ENCODE data around the gene PHEX. TPM values are rescaled to one million over a fixed set of nuclear protein-coding genes. Genes with fewer than 3 reads are reported as not detected.

The PHEX gene
- polyA plus RNA-seq, 1 donor (not counting 4 experiments of a cell fraction or from before 2014, with no cell fraction given), result 0.80 TPM

- H3K4me3 ChIP-seq (ENCODE audit: control insufficient read depth in 2 of 3, extremely low read depth in 1 of 3, insufficient read depth in 2 of 3, low read depth in 1 of 3, low read length in 3 of 3), result no peak overlapping the region
- no peaks in the 10 kb centered on the region for H3K9me1 ChIP-seq (ENCODE audit: control insufficient read depth, extremely low read depth, insufficient read depth, low read length)
- DNase-seq (ENCODE audit: low read depth, low spot score) (no peak), FAIRE-seq (no peak)
- no peaks in the 10 kb centered on the region for H3K79me2 ChIP-seq (ENCODE audit: control insufficient read depth, insufficient read depth, low read length)
- TF ChIP-seq EZH2 (IDR thresholded peaks at IDR 0.05; ENCODE audit: low read length) (no peak), CTCF (optimal IDR thresholded peaks at IDR 0.05 in 1 of 3, IDR thresholded peaks at IDR 0.05 in 1 of 3, conservative IDR thresholded peaks at IDR 0.05 in 1 of 3; ENCODE audit: extremely low read depth in 1 of 3, insufficient read depth in 2 of 3, low read length in 3 of 3) (no peak)
- no peaks in the 10 kb centered on the region for H3K9me3 ChIP-seq (ENCODE audit: control insufficient read depth, low read depth, low read length)
- no peaks in the 10 kb centered on the region for H3K27me3 ChIP-seq (ENCODE audit: control insufficient read depth, extremely low read depth, insufficient read depth, low read length)
- H3K9ac ChIP-seq (ENCODE audit: control insufficient read depth, extremely low read depth, insufficient read depth, low read length), result no peak overlapping the region
- H3K4me2 ChIP-seq (ENCODE audit: control insufficient read depth, extremely low read depth, insufficient read depth, low read depth, low read length), result no peak overlapping the region
- no peaks in the 10 kb centered on the region for H3K36me3 ChIP-seq (ENCODE audit: control insufficient read depth in 2 of 2, extremely low read depth in 1 of 2, insufficient read depth in 2 of 2, low read length in 2 of 2)
- no peaks in the 10 kb centered on the region for H3K4me1 ChIP-seq (ENCODE audit: control insufficient read depth, extremely low read depth, insufficient read depth, low read length)
- dilution Hi-C loops (cut with MboI; ENCODE audit: extremely low pct_ligation_motif_present, low sequenced_read_pairs), result no loop called here
- H3K27ac ChIP-seq (ENCODE audit: control insufficient read depth, insufficient read depth, low read length), result no peak overlapping the region
- no peak overlapping the region for H2AFZ ChIP-seq (ENCODE audit: control insufficient read depth, low read length)
- H4K20me1 ChIP-seq (ENCODE audit: control insufficient read depth, extremely low read depth, insufficient read depth, low read length), result no peaks in the 10 kb centered on the region
These were observed 118.2 kb downstream of the PHEX start for GRCh38 chrX:22150371-22150770.

GRCh38 chrX:22155126-22155525, 123.0 kb downstream of the PHEX start:
- Histone ChIP-seq H3K27me3 (ENCODE audit: control insufficient read depth, extremely low read depth, insufficient read depth, low read length) (no peaks in the 10 kb centered on the region), H3K9me1 (ENCODE audit: control insufficient read depth, extremely low read depth, insufficient read depth, low read length) (no peaks in the 10 kb centered on the region), H3K9me3 (ENCODE audit: control insufficient read depth, low read depth, low read length) (no peaks in the 10 kb centered on the region), H3K79me2 (ENCODE audit: control insufficient read depth, insufficient read depth, low read length) (no peaks in the 10 kb centered on the region), H3K4me3 (ENCODE audit: control insufficient read depth in 2 of 3, extremely low read depth in 1 of 3, insufficient read depth in 2 of 3, low read depth in 1 of 3, low read length in 3 of 3) (no peak overlapping the region), H3K9ac (ENCODE audit: control insufficient read depth, extremely low read depth, insufficient read depth, low read length) (no peak overlapping the region), H3K4me2 (ENCODE audit: control insufficient read depth, extremely low read depth, insufficient read depth, low read depth, low read length) (no peak overlapping the region), H4K20me1 (ENCODE audit: control insufficient read depth, extremely low read depth, insufficient read depth, low read length) (no peaks in the 10 kb centered on the region), H2AFZ (ENCODE audit: control insufficient read depth, low read length) (no peak overlapping the region), H3K36me3 (ENCODE audit: control insufficient read depth in 2 of 2, extremely low read depth in 1 of 2, insufficient read depth in 2 of 2, low read length in 2 of 2) (no peaks in the 10 kb centered on the region), H3K4me1 (ENCODE audit: control insufficient read depth, extremely low read depth, insufficient read depth, low read length) (no peaks in the 10 kb centered on the region), H3K27ac (ENCODE audit: control insufficient read depth, insufficient read depth, low read length) (no peak overlapping the region)
- DNase-seq (ENCODE audit: low read depth, low spot score), result no peak
- TF ChIP-seq CTCF (optimal IDR thresholded peaks at IDR 0.05 in 1 of 3, IDR thresholded peaks at IDR 0.05 in 1 of 3, conservative IDR thresholded peaks at IDR 0.05 in 1 of 3; ENCODE audit: extremely low read depth in 1 of 3, insufficient read depth in 2 of 3, low read length in 3 of 3) (no peak), EZH2 (IDR thresholded peaks at IDR 0.05; ENCODE audit: low read length) (no peak)
- dilution Hi-C loops (cut with MboI; ENCODE audit: extremely low pct_ligation_motif_present, low sequenced_read_pairs), result no loop called here
- FAIRE-seq, result no peak
